ENCODE measurements around the gene ARHGEF12. TPM values are rescaled to one million over a fixed set of nuclear protein-coding genes. Genes with fewer than 3 reads are reported as not detected.

The ARHGEF12 gene
- total RNA-seq, 1 donor from 2014 or later: 85.6 TPM

DNA sequence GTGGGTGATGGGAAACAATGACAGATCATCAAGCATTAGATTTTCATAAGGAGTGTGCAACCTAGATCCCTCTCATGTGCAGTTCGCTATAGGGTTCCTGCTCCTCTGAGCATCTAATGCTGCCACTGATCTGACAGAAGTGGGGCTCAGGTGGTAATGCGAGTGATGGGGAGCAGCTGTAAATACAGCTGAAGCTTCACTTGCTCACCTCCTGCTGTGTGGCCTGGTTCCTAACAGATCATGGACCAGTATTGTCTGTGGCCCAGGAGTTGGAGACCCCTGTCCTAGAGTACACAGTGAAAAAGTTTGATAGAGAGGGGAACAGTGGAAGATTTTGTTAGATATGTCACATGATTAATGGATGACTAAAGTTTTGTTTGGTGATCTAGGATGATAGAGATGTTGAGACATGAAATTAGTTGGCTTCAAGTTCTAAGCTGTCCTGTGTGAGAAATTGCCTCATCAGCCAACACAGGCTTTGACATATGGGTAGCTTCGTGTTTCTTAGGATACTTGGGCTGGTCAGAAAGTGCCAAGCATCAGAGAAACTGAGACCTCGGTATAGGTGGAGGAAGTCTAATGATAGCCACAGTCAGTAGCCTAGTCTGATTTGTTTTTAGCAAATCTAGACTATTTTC, 47.4 kb downstream of the ARHGEF12 start:
- DNase-seq (ENCODE audit: low read depth): no peak

- DNase-seq (ENCODE audit: low read depth): no peak
These were observed 48.3 kb downstream of the ARHGEF12 start for GRCh38 chr11:120384476-120384875.

GRCh38 chr11:120385110-120385509, 48.9 kb downstream of the ARHGEF12 start:
- no peak for DNase-seq (ENCODE audit: low read depth)

DNA sequence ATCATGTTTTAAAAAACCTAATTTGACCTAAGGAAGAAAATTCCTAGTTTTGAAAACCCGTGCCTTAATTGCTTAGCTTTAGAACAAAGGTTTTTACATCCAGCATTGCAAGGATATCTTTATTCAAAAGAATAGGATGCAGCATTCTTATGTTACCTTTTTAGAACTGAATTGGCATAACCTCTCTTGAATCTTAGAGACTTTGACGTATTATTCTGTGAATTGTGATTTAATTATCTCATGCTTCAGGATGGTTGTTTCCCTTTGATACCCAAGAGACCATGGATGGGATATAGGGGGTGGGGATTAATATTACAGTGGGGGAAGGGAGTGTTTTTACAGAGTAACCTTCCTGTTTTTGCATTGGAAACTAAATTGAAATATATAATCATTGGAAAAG, 49.4 kb downstream of the ARHGEF12 start:
- DNase-seq (ENCODE audit: low read depth): no peak

GRCh38 chr11:120386318-120386717, 50.1 kb downstream of the ARHGEF12 start:
- no peak for DNase-seq (ENCODE audit: low read depth)

DNA sequence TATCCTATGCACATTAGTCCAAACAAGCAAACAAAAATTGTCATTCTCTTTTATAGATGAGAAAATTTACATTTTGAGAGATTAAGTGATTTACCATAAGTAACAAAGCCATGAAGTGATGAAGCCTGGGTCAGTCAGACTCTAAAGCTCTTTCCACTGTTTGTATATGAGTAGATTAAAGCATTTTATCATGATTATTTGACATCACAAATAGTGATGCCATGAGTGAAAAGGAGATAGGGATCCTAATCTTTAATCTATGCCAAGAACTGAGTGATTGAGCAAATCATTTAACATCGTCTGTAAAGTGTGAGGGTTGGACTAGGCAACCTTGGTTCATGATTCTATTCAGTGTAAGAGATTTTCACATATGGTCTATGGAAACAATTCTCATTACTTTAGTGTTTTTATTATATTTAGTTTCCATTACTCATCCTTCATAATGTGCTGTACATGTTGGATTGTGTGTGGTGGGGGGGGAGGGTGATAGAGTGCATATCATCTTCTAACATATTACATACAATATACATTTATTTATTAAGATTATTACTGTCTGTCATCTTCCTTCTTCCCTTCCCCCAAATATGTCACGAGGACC, 50.7 kb downstream of the ARHGEF12 start:
- DNase-seq (ENCODE audit: low read depth): no peak

- no peak for DNase-seq (ENCODE audit: low read depth)
These were observed 52.0 kb downstream of the ARHGEF12 start for GRCh38 chr11:120388261-120388660.

- no peak for DNase-seq (ENCODE audit: low read depth)
These were observed 53.7 kb downstream of the ARHGEF12 start for GRCh38 chr11:120389693-120390584.

GRCh38 chr11:120390585-120390922, 54.3 kb downstream of the ARHGEF12 start:
- no peak for DNase-seq (ENCODE audit: low read depth)

DNA sequence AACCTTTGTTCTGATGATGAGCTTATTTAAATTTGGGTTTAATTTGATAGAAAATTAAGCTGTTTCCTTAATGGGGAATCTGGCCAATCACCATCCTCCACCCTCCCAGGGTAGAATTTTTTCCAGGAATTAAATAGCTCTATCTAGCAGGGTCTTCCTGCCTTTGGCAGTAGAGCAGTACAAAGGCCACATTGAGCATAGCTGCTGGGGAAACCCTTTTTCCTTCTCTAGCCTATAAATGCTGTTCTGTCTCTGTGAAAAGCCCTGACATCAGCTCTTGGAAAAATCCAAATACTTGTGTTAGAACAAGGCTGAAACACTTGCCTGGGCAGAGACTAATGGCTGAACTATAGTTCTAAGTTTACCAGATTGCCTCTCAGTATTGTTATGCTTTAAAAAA, 55.1 kb downstream of the ARHGEF12 start:
- DNase-seq (ENCODE audit: low read depth): peak; percentile 23

DNA sequence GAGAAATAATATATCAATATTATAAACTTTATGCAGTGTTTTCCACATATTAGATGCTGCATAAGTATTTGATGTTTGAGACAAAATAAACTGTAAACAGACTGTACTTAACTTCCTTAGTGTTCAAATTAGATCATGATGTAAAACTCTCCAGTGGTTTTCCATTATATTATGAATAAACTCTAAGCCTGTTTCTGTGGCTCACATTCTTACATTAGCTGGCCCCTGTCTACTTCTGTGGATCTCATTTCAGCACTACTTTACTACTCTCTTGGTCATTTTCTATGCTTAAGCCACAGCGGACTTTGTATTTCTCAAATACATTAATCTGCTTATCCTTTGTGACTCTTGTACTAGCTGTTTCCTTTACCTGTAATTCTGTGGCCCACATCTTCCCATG, 55.6 kb downstream of the ARHGEF12 start:
- peak; percentile 49 for DNase-seq (ENCODE audit: low read depth)

GRCh38 chr11:120392314-120392713, 56.1 kb downstream of the ARHGEF12 start:
- DNase-seq (ENCODE audit: low read depth): no peak

DNA sequence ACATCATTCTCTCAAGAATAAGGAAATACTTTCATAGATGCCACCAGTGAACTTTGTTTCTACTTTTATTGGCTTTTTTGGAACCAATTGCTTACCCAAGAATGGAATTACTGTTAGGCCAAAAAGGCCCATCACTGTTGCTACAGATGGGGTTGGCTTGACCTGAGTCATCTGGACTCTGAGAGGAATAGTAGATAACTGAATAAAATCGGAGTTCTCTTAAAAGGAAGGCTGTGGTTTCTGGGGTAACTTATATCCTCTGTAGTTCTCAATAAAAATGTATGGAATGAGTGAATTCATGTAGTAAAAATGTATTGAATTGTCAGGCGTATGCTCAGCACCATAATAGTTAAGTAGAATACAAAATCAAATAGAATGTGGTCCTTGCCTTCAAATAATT, 56.6 kb downstream of the ARHGEF12 start:
- DNase-seq (ENCODE audit: low read depth): no peak

DNA sequence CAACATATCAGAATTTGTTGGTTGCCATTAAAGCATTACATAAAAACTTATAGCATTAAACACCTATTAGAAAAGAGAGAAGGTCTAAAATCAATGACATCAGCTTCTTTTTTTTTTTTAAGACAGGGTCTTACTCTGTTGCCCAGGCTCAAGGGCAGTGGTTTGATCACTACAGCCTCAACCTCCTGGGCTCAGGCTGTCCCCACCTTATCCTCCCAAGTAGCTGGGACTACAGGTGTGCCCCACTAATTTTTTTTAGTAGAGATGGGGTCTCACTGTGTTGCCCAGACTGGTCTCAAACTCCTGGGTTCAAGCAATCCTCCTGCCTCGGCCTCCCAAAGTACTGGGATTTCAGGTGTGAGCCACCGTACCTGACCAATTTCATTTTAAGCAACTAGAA, 57.9 kb downstream of the ARHGEF12 start:
- DNase-seq (ENCODE audit: low read depth): no peak

DNA sequence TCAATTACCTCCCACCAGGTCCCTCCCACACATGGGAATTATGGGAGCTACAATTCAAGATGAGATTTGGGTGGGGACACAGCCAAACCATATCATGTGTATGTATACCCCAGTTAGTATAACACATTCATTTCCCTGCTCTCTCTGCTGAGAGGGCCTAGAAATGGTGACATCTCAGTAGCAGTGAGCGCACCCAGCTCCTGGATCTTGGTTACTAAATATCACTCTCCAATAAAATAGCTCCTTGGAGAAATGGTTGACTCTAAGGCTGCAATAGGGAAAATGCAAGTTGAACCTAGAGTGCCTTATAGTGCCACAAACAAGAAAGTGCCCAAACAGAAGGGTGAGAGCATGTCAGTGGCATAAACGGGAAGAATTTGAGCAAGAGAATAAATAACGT, 59.6 kb downstream of the ARHGEF12 start:
- no peak for DNase-seq (ENCODE audit: low read depth)

- DNase-seq (ENCODE audit: low read depth): no peak
These were observed 61.9 kb downstream of the ARHGEF12 start for GRCh38 chr11:120398132-120398531.

- no peak for DNase-seq (ENCODE audit: low read depth)
These were observed 63.1 kb downstream of the ARHGEF12 start for GRCh38 chr11:120399307-120399706.

- DNase-seq (ENCODE audit: low read depth): peak; percentile 94
These were observed 64.6 kb downstream of the ARHGEF12 start for GRCh38 chr11:120400564-120401364.

DNA sequence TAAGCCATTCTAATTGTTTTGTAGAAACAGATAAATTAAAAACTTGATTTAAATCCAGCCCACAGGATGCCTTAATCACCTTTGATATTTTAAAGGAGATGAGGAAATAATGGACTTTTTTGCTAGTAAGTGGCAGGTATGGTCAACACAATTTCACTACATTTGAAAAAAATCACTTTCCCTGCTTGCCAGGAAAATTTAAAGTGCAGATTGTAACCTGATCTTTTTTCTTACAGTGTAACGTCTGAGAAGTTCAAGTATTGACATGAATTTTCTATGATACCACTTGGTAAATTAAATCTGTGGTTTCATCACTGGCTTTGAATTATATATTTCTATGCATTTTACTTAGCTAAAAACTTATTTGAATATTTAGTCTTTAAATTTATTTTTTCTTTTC, 65.3 kb downstream of the ARHGEF12 start:
- no peak for DNase-seq (ENCODE audit: low read depth)

DNA sequence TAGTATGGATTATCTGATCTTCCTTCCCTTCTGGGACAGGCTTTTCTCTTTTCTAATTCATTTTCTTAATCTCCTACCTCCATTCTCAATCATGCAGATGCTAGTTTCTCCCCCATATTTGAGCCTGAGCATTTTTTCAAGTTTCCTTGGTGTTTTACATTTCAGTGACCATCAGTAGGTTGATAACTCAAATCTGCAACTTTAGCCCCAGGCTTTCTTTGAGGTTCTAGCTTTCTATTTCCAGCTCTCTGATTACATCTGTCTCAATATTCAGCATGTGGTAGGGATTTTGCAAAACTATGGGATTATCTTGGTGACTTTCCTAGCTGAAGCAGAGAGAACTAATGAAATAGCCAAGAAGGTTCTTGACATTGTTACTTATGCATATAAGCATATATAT, 67.8 kb downstream of the ARHGEF12 start:
- no peak for DNase-seq (ENCODE audit: low read depth)

DNA sequence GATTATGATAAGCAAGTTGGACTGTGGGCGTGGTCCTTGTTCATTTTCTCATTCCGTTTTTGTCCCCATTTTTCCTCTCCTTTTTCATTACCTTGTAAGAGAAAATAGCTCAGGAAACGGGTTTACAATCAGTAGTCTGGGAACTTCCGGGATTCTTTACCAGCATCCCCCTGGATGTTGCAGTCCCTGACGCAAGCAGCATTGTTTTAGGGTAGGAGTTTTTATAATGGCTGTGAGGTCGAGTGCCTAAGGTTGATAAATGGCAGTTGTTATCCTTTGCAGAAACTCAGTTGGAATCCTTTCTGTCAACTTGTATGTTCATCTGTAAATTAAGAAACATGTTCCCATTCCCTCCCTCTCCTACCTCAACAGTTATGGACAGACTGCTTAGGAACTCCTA, 68.3 kb downstream of the ARHGEF12 start:
- no peak for DNase-seq (ENCODE audit: low read depth)

DNA sequence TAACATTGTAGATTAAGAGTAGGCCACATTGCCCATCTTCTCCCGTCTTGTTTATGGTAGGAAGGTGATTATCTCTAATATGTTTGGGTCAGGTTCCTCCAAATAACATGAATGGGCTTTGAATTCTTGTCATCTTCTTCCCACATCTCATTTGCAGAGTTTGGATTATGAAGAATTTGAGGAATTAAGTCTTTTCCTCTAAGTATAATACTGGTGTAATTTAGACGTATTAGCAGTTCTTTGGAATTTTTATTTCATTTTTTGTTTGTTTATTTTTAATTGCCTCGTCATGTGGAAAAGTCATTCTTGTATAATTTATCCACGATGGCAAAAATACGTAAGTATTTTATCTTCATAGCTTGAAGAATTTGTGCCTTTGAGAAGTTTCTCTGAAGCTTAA, 73.4 kb downstream of the ARHGEF12 start:
- DNase-seq (ENCODE audit: low read depth): no peak
